ENCODE measurements around the gene PIGS. TPM values are rescaled to one million over a fixed set of nuclear protein-coding genes. Genes with fewer than 3 reads are reported as not detected.

Gene PIGS
- total and polyA plus RNA-seq, 9 of the 15 experiments (the other 6 are each of a cell fraction or from before 2014, with no cell fraction given), result 47.5 to 138 (median 57.6) TPM

DNA sequence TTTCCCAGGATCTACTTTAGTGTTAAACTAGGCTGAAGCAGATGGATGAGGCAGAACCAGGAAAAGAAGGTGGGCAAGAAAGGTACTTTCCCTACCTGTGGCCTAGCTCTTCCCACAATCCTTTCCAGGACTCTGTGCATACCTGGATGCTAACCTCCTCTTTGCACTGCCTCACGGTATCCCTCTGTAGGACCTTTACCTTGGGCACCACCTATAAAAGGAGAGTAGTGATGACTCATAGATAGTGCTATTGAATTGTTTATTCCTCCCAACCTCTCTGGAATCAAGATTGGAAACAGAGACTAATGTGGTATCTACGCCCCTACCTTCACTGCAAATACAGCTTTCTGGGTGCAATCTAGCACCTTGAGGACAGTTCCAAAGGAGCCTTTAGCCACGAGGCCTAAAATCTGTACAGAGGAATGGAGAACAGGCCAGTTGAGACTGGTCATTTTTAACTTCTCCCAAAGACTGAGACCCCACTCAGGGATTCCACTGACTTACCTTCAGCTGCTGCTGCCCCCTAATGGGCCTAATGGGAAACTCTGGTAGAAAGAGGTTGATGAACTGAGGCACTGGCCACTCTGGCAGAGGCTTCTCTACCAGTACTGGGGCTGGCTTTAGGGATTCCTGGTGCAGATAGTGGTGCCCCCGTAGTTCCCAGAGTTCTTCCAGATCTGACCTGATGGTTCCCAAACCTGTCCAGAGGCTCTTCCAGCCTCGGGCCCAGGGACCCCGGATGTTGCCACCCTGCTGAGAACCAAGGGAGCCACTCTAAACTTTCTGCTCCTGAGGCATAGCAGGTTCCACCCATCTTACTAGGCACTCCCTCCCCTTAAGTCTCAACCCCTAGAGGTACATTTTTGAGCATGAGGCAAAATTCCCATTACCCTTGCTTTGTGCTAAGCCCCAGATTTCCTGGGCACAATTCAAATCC is 41.9 kb upstream of the PIGS start (continued):
- TF ChIP-seq, protein P1, sequence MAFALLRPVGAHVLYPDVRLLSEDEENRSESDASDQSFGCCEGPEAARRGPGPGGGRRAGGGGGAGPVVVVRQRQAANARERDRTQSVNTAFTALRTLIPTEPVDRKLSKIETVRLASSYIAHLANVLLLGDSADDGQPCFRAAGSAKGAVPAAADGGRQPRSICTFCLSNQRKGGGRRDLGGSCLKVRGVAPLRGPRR (CRISPR knock-in tag; IDR thresholded peaks at IDR 0.05), result no peak
- TF ChIP-seq KDM2B (CRISPR knock-in tag; IDR thresholded peaks at IDR 0.05) (no peak), CEBPB (tag; IDR thresholded peaks at IDR 0.05) (no peak), SUPT5H (IDR thresholded peaks at IDR 0.05) (0 out of 2 replicates have a peak, but pooled peaks have one; percentile 11), SLC30A9 (CRISPR knock-in tag; IDR thresholded peaks at IDR 0.05) (no peak), HDAC8 (tag; IDR thresholded peaks at IDR 0.05) (no peak), CBX8 (IDR thresholded peaks at IDR 0.05; ENCODE audit: borderline replicate concordance, extremely low read depth, low read depth, low read length, poor library complexity, severe bottlenecking) (no peak), PCBP1 (IDR thresholded peaks at IDR 0.05; ENCODE audit: low read depth, low read length, poor library complexity, severe bottlenecking) (no peak), TEAD1 (CRISPR knock-in tag; IDR thresholded peaks at IDR 0.05) (no peak)
- TF ChIP-seq, protein P2, sequence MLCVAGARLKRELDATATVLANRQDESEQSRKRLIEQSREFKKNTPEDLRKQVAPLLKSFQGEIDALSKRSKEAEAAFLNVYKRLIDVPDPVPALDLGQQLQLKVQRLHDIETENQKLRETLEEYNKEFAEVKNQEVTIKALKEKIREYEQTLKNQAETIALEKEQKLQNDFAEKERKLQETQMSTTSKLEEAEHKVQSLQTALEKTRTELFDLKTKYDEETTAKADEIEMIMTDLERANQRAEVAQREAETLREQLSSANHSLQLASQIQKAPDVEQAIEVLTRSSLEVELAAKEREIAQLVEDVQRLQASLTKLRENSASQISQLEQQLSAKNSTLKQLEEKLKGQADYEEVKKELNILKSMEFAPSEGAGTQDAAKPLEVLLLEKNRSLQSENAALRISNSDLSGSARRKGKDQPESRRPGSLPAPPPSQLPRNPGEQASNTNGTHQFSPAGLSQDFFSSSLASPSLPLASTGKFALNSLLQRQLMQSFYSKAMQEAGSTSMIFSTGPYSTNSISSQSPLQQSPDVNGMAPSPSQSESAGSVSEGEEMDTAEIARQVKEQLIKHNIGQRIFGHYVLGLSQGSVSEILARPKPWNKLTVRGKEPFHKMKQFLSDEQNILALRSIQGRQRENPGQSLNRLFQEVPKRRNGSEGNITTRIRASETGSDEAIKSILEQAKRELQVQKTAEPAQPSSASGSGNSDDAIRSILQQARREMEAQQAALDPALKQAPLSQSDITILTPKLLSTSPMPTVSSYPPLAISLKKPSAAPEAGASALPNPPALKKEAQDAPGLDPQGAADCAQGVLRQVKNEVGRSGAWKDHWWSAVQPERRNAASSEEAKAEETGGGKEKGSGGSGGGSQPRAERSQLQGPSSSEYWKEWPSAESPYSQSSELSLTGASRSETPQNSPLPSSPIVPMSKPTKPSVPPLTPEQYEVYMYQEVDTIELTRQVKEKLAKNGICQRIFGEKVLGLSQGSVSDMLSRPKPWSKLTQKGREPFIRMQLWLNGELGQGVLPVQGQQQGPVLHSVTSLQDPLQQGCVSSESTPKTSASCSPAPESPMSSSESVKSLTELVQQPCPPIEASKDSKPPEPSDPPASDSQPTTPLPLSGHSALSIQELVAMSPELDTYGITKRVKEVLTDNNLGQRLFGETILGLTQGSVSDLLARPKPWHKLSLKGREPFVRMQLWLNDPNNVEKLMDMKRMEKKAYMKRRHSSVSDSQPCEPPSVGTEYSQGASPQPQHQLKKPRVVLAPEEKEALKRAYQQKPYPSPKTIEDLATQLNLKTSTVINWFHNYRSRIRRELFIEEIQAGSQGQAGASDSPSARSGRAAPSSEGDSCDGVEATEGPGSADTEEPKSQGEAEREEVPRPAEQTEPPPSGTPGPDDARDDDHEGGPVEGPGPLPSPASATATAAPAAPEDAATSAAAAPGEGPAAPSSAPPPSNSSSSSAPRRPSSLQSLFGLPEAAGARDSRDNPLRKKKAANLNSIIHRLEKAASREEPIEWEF (CRISPR knock-in tag; IDR thresholded peaks at IDR 0.05), result no peak
